Activated CD4-positive, alpha-beta T cell treated with anti-CD3 and anti-CD28 coated beads, Interleukin-2, amount 10 ng/mL, durations not matched to agents 7 days and 5 days (primary cell): Measurements from ENCODE around the gene MYL6. TPM values are rescaled to one million over a fixed set of nuclear protein-coding genes. Genes with fewer than 3 reads are reported as not detected.

Source experiments
- CTCF ChIA-PET: fragments of 350-600 bp; sonication (Branson Sonifier 250); formaldehyde crosslinking; loops from one replicate; lab custom pipeline; 2021; ENCODE audit warnings: antibody characterized with exemption; lab: Charles Lee
- POLR2A ChIA-PET: fragments of 350-600 bp; sonication (Branson Sonifier 250); formaldehyde crosslinking; loops from one replicate; lab custom pipeline; 2021; ENCODE audit warnings: antibody characterized with exemption; lab: Charles Lee
- DNase-seq: peaks from one replicate; pipeline ENCODE4 v3.0.0-alpha.2; 2020
- H3K27ac Mint-ChIP-seq: one replicate; pipeline ENCODE4 v1.8.0; 2021; ENCODE audit warnings: mild to moderate bottlenecking, moderate library complexity, mixed read lengths
- H3K27me3 Mint-ChIP-seq: one replicate; pipeline ENCODE4 v1.8.0; 2021; ENCODE audit warnings: mixed read lengths
- H3K36me3 Mint-ChIP-seq: one replicate; pipeline ENCODE4 v1.8.0; 2021; ENCODE audit warnings: low read depth, mixed read lengths
- H3K4me1 Mint-ChIP-seq: one replicate; pipeline ENCODE4 v1.8.0; 2021; ENCODE audit warnings: mixed read lengths
- H3K4me3 Mint-ChIP-seq: one replicate; pipeline ENCODE4 v1.8.0; 2021; ENCODE audit warnings: mild to moderate bottlenecking, moderate library complexity, mixed read lengths
- H3K9me3 Mint-ChIP-seq: one replicate; pipeline ENCODE4 v1.8.0; 2021; ENCODE audit warnings: mixed read lengths
- total RNA-seq, 2 experiments: library from RNA; stranded (reverse); gene quantifications; one replicate each; pipeline ENCODE4 v1.2.3, GENCODE V29; 2021

The MYL6 gene
- total RNA-seq, 2 experiments from 2014 or later, result 1,336 to 1,525 TPM

- CTCF ChIA-PET, result interaction anchor here (0.5 to 10.3 kb wide), 6 partner anchors 15 to 43 kb away, joined by 3 to 80 read pairs (median 4); partner anchors contain the start of genes ESYT1, RPL41, SMARCC2 and ZC3H10
- POLR2A ChIA-PET, result interaction anchor here (0.5 to 1.8 kb wide), 4 partner anchors 21 to 119 kb away, joined by 3 to 8 read pairs (median 4); partner anchors contain the start of genes ESYT1 and ZC3H10
- H3K36me3 Mint-ChIP-seq, result peaks cover 73% of the 10 kb centered on the region
- H3K4me1 Mint-ChIP-seq, result peaks cover 57% of the 10 kb centered on the region
- H3K27ac Mint-ChIP-seq, result peak overlapping the region; percentile 93
- H3K9me3 Mint-ChIP-seq, result no peaks in the 10 kb centered on the region
- peak overlapping the region; percentile 90 for H3K4me3 Mint-ChIP-seq
- H3K27me3 Mint-ChIP-seq, result no peaks in the 10 kb centered on the region
- peak; percentile 25 for DNase-seq
Measured at GRCh38 chr12:56159482-56160192, 1.5 kb downstream of the MYL6 start.

GRCh38 chr12:56160193-56160763 is 2.1 kb downstream of the MYL6 start:
- Mint-ChIP-seq H3K9me3 (no peaks in the 10 kb centered on the region), H3K27me3 (no peaks in the 10 kb centered on the region), H3K27ac (peak overlapping the region; percentile 93), H3K4me3 (peak overlapping the region; percentile 90), H3K4me1 (peaks cover 51% of the 10 kb centered on the region), H3K36me3 (peaks cover 70% of the 10 kb centered on the region)
- DNase-seq, result peak; percentile 80
- ChIA-PET POLR2A (interaction anchor here (0.5 to 1.1 kb wide), 3 partner anchors 42 to 1677 kb away, joined by 4 to 5 read pairs (median 4); partner anchors contain the start of gene ZC3H10), CTCF (interaction anchor here (0.8 to 10.3 kb wide), 5 partner anchors 15 to 36 kb away, joined by 3 to 80 read pairs (median 5); partner anchors contain the start of gene SMARCC2)

GRCh38 chr12:56160894-56161689 is 2.9 kb downstream of the MYL6 start:
- Mint-ChIP-seq H3K4me3 (peak overlapping the region; percentile 90), H3K27ac (peak overlapping the region; percentile 85), H3K36me3 (peaks cover 70% of the 10 kb centered on the region), H3K27me3 (no peaks in the 10 kb centered on the region), H3K9me3 (no peaks in the 10 kb centered on the region), H3K4me1 (peaks cover 45% of the 10 kb centered on the region)
- ChIA-PET POLR2A (interaction anchor here (0.8 kb wide), 1 partner anchor 1676 kb away, joined by 4 read pairs; no protein-coding TSS in a partner anchor), CTCF (interaction anchor here (1.0 to 10.3 kb wide), 9 partner anchors 10 to 43 kb away, joined by 3 to 80 read pairs (median 6); partner anchors contain the start of genes MYL6B, SMARCC2 and ZC3H10)
- DNase-seq, result no peak

- peaks cover 70% of the 10 kb centered on the region for H3K36me3 Mint-ChIP-seq
- CTCF ChIA-PET, result interaction anchor here (0.8 to 10.3 kb wide), 12 partner anchors 10 to 200 kb away, joined by 3 to 80 read pairs (median 6); partner anchors contain the start of genes ESYT1, MYL6B, RNF41 and SMARCC2
- no peaks in the 10 kb centered on the region for H3K27me3 Mint-ChIP-seq
- H3K9me3 Mint-ChIP-seq, result no peaks in the 10 kb centered on the region
- peak overlapping the region; percentile 85 for H3K27ac Mint-ChIP-seq
- POLR2A ChIA-PET, result no interaction called here
- no peak for DNase-seq
- peak overlapping the region; percentile 90 for H3K4me3 Mint-ChIP-seq
- peaks cover 45% of the 10 kb centered on the region for H3K4me1 Mint-ChIP-seq
Measured at GRCh38 chr12:56161690-56162351, 3.7 kb downstream of the MYL6 start.

- Mint-ChIP-seq H3K4me3 (no peak overlapping the region), H3K9me3 (no peaks in the 10 kb centered on the region), H3K4me1 (peaks cover 37% of the 10 kb centered on the region), H3K27ac (peak overlapping the region; percentile 73), H3K36me3 (peaks cover 70% of the 10 kb centered on the region), H3K27me3 (no peaks in the 10 kb centered on the region)
- DNase-seq, result no peak
- ChIA-PET POLR2A (interaction anchor here (0.6 kb wide), 1 partner anchor 482 kb away, joined by 3 read pairs; no protein-coding TSS in a partner anchor), CTCF (interaction anchor here (0.6 to 10.3 kb wide), 14 partner anchors 8 to 231 kb away, joined by 3 to 80 read pairs (median 4); partner anchors contain the start of genes ANKRD52, ESYT1, MYL6B and RNF41)
Measured at GRCh38 chr12:56162468-56163290, 4.5 kb downstream of the MYL6 start.

- CTCF ChIA-PET, result interaction anchor here (1.0 to 10.3 kb wide), 10 partner anchors 9 to 58 kb away, joined by 3 to 80 read pairs (median 6); partner anchors contain the start of genes ESYT1, MYL6B, RNF41 and SMARCC2
- no peak for DNase-seq
- POLR2A ChIA-PET, result no interaction called here
- Mint-ChIP-seq H3K9me3 (no peaks in the 10 kb centered on the region), H3K4me1 (peaks cover 37% of the 10 kb centered on the region), H3K27ac (no peak overlapping the region), H3K36me3 (peaks cover 69% of the 10 kb centered on the region), H3K4me3 (no peak overlapping the region), H3K27me3 (no peaks in the 10 kb centered on the region)
Measured at GRCh38 chr12:56163533-56164344, 5.6 kb downstream of the MYL6 start.

- CTCF ChIA-PET, result interaction anchor here (1.5 to 10.3 kb wide), 2 partner anchors 11 to 25 kb away, joined by 6 to 80 read pairs; partner anchors contain the start of gene SMARCC2
- H3K4me1 Mint-ChIP-seq, result peaks cover 33% of the 10 kb centered on the region
Measured at GRCh38 chr12:56164345-56164729, 6.2 kb downstream of the MYL6 start.

GRCh38 chr12:56165369-56165768 is 7.2 kb downstream of the MYL6 start:
- no peak for DNase-seq
- POLR2A ChIA-PET, result interaction anchor here (0.7 kb wide), 1 partner anchor 9 kb away, joined by 4 read pairs; no protein-coding TSS in a partner anchor
- peaks cover 65% of the 10 kb centered on the region for H3K36me3 Mint-ChIP-seq
- CTCF ChIA-PET, result interaction anchor here (0.6 to 10.3 kb wide), 6 partner anchors 10 to 587 kb away, joined by 4 to 80 read pairs (median 4); partner anchors contain the start of genes PRIM1, SMARCC2 and ZC3H10
- no peaks in the 10 kb centered on the region for H3K27me3 Mint-ChIP-seq
- H3K4me1 Mint-ChIP-seq, result peaks cover 22% of the 10 kb centered on the region
- no peak overlapping the region for H3K4me3 Mint-ChIP-seq
- H3K27ac Mint-ChIP-seq, result no peak overlapping the region
- H3K9me3 Mint-ChIP-seq, result no peaks in the 10 kb centered on the region

More at GRCh38 chr12:56164345-56164729, 6.2 kb downstream of the MYL6 start:
- POLR2A ChIA-PET, result no interaction called here
- Mint-ChIP-seq H3K27me3 (no peaks in the 10 kb centered on the region), H3K9me3 (no peaks in the 10 kb centered on the region), H3K36me3 (peaks cover 66% of the 10 kb centered on the region), H3K4me3 (no peak overlapping the region), H3K27ac (no peak overlapping the region)
- no peak for DNase-seq

GRCh38 chr12:56169229-56169759 is 11.1 kb downstream of the MYL6 start:
- Mint-ChIP-seq H3K4me1 (peaks cover 2% of the 10 kb centered on the region), H3K4me3 (no peak overlapping the region), H3K27ac (peak overlapping the region; percentile 54), H3K27me3 (no peaks in the 10 kb centered on the region), H3K9me3 (no peaks in the 10 kb centered on the region), H3K36me3 (peaks cover 61% of the 10 kb centered on the region)
- CTCF ChIA-PET, result interaction anchor here (1.6 kb wide), 1 partner anchor 20 kb away, joined by 6 read pairs; the partner anchor contains the start of gene SMARCC2
- DNase-seq, result no peak
- POLR2A ChIA-PET, result no interaction called here

GRCh38 chr12:56172839-56173238 is 14.7 kb downstream of the MYL6 start:
- Mint-ChIP-seq H3K27me3 (no peaks in the 10 kb centered on the region), H3K4me1 (no peaks in the 10 kb centered on the region), H3K36me3 (peaks cover 61% of the 10 kb centered on the region), H3K4me3 (no peak overlapping the region), H3K27ac (no peak overlapping the region), H3K9me3 (no peaks in the 10 kb centered on the region)
- POLR2A ChIA-PET, result no interaction called here
- no peak for DNase-seq
- CTCF ChIA-PET, result interaction anchor here (0.7 to 2.8 kb wide), 3 partner anchors 12 to 23 kb away, joined by 3 to 15 read pairs (median 3); partner anchors contain the start of gene SMARCC2
